HG03520 (cell line): ENCODE data around the gene COL8A1.
"Not testable (repeated sequence)": the region's sequence is repeated elsewhere in the genome, so short reads cannot be mapped to it uniquely, and the experiment has no call there.

Experiments used
- ATAC-seq: cut with Tn5 transposase; IDR thresholded peaks from one replicate; pipeline ENCODE4 v1.9.1; 2021; ENCODE audit warnings: mild to moderate bottlenecking, moderate library complexity; ENCODE audit not compliant: unreplicated experiment

COL8A1 gene

GRCh38 chr3:99704417-99704816, 66.0 kb downstream of the COL8A1 start:
- ATAC-seq: no peak

DNA sequence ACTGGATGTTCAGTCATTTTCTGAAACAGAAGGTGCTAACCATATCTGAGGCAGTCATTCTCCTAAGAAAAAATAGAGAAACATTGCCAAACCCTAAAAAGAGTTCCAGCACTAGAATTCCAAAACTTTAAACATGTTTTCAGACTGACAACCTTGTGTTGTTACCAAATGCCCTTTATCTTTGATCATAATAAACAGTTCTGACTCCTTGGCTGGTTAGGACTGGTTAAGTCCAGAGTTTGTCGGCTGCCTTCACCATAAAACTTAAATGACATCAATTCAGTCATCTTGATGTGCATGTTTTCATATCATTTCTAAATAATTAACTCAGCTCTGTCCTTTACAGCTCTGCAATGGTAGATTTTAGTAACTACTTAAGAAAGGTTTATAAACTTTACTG, 68.0 kb downstream of the COL8A1 start:
- ATAC-seq: no peak

DNA sequence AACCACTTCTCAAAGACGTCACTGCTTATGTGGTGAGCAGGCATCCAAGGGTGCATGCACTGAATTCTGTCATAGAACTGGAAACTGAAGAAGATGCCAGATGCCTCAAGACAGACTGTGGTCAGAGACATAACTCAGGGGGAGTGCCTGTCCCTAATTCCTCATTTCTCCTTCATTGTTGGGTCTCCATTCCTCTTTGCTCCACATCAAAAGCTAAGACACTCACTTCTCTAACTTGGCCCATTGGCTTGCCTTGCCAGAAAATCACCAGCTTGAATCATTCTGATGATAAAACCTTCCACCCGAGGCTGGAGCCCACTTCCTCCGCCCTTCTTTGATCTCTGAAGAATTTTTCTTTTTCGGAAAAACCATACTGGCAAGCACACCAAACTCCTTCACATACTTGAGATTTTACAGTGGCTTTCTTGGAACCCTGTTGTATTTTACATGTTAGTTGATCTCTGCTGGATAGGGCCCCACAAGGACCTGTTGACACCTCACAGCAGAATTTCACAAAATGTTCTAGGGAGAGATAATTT, 69.9 kb downstream of the COL8A1 start:
- ATAC-seq: no peak

- ATAC-seq: no peak
These were observed 71.3 kb downstream of the COL8A1 start for GRCh38 chr3:99709686-99710085.

DNA sequence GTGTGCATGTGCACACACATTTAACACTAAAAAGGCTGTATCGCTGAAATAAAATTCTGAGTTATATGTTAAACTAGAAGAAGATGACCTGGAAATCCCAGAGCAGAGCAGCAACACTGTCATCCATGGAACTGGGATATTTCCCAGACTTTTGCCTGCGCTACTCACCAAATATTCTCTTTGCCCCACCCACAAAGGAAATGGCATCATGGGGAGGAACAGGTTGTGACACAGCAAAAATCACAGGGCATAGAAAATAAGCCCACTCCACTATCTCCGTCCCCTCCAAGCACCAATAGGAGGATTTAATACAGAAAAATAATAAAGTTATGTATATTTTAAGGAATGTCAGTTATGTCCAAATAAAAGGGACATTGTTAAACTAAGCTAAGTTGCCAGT, 71.7 kb downstream of the COL8A1 start:
- no peak for ATAC-seq

DNA sequence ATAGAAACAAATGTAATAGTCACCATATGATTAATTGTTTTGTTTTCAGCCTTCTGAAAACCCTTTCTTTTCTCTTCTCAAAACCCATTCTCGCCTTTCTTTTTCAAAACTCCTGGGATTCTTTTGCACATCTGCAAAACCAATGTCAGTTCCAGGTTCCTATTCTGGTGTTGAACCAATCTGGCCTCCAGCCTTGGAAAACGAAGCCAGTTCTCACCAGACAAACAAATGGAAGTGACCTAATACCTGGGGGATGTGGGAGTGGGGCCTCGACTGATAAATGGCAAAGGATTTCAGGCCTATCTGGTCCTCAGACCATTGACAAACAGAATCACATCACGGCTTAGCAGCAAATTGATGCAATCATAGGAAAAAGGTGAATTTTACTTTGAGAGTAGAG, 73.0 kb downstream of the COL8A1 start:
- ATAC-seq: no peak

GRCh38 chr3:99712291-99712954, 74.0 kb downstream of the COL8A1 start:
- ATAC-seq: no peak

- no peak for ATAC-seq
These were observed 75.0 kb downstream of the COL8A1 start for GRCh38 chr3:99713440-99713839.

DNA sequence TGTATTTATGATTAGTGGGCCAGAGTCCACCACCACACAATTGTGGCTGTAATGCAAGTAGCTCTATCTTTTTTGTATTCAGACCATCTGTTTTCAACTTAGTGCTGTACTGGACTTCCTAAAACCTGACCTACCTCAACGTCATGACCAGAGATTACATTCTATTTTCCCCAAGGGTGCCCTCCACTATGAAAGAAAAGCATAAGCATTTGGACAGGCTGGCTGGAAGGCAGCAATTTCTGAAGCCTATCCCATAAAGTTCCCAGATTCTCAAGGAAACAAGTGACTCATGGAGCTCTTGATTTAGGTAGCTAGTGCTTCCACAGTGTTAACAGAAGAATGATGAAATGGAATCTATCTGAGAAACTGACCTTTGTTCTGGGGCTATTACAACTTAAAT, 75.8 kb downstream of the COL8A1 start:
- no peak for ATAC-seq

DNA sequence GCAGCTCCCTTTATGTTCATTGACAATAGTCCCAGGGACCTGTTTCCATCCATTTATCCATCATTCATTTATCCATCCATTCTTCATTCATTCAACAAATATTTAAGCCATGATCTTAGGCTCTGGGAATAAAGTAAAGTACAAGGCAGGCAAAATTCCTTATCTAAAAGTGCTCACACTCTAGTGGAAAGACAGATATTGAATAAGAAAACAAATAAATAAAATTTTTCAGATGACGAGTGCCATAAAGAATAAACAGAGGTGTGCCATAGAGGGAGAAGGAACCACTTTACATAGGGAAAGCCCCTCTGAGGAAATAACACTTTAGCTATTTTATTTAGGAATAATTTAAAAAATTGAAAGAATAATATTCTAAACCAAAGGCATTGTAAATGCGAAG, 76.2 kb downstream of the COL8A1 start:
- no peak for ATAC-seq

GRCh38 chr3:99716463-99716995, 78.1 kb downstream of the COL8A1 start:
- ATAC-seq: no peak

GRCh38 chr3:99720985-99721632, 82.7 kb downstream of the COL8A1 start:
- no peak for ATAC-seq

DNA sequence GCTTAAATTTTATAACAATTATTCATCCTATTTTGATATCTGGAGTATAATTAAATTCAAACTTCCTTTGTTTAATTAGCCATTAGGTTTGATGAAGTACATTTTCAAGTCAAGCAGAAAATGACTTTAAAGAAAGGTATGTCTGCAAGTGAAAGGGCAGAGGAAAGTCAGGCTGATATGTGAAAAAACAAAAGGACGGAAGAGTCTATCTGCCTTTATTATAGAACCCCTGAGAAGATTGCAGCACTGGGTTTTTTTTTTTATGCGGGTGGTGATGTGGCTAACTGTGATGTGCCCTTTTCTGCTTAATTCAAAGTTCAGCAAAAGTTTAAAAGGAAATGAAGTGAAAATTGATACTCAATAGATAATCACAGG, 83.2 kb downstream of the COL8A1 start:
- ATAC-seq: no peak

- no peak for ATAC-seq
These were observed 85.9 kb downstream of the COL8A1 start for GRCh38 chr3:99724276-99724675.

DNA sequence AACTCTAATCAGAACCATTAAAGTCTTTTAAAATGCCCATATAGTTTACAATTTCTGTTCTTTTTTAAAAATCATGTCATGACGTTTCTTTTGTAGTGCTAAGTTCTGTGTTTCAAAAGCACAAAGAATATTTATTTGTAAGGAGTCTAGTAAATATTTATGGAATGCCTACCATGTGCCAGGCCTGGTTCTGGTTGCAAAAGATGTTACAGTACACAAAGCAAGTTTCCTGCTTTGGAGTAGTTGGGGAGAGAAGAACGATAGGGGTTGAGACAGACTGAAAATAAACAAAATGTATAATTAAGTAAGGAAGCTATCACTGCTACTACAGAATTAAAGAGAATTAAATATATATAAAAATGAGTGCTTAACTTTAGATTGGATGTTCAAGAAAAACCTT, 92.5 kb downstream of the COL8A1 start:
- ATAC-seq: no peak

DNA sequence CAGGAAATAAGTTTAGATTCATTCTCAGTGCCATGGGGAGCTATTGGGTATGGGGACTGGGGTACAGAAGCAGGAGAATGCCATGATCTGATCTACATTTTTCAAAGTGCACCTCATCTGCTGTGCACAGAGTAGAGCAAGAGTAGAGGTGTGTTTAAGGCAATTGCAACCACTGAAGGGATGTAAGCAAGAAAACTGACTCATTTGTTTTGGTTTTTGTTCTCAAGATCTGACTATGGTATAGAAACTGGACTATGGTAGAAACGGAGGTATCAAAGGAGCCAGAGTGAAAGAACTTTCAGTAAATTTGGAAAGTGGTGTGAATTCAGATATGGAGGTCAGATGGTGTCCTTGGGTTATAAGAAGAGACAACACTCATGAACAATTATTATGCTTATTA, 93.1 kb downstream of the COL8A1 start:
- ATAC-seq: no peak

- ATAC-seq: not testable (repeated sequence)
These were observed 102.0 kb downstream of the COL8A1 start for GRCh38 chr3:99740371-99740770.

DNA sequence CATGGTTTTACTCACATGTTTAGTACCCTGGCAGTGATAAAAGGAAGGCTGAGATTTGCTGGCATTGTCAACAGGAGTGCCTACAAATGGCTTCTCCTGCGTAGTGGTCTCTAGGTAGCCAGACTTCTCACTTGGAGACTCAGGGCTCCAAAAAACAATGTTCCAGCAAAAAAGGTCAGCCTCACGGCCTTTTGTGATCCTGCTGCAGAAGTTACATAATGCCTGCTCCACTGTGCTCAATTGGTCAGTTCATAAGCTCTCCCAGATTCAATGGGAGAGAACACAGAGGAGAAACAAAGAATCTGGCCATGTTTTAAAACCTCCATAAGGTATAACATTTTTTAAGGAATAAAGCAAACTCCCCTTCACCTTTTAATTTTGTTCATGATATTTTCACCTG, 103.2 kb downstream of the COL8A1 start:
- ATAC-seq: no peak

GRCh38 chr3:99747915-99748314, 109.5 kb downstream of the COL8A1 start:
- ATAC-seq: no peak

- ATAC-seq: no peak
These were observed 113.3 kb downstream of the COL8A1 start for GRCh38 chr3:99751649-99752048.

- ATAC-seq: peak; percentile 86
These were observed 115.0 kb downstream of the COL8A1 start for GRCh38 chr3:99753268-99753975.

DNA sequence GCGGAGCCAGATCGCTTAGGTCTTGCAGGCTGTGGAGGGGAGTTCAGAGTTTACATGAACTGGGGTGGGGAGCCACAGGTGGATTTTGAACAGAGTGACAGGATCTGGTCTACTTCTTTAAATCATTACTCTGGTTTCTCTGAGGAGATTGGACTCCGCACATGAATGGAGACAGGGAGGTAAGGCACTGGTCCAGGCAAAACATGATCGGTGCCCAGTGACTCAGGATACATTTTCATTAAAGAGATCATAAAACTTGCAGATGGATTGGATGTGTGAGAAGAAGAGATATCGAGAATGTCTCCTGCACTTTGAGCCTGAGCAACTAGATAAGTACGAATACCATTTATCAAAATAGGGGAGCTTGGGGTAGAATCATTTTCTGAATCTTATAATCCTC, 117.4 kb downstream of the COL8A1 start:
- no peak for ATAC-seq
